Tibial nerve (tissue), 4 donors: Measurements from ENCODE around the gene ITGA5.

Source experiments
- EP300 ChIP-seq, 2 donors: sonication (generic); formaldehyde crosslinking; IDR thresholded peaks; one replicate each; pipeline ENCODE4 v1.6.1; 2017; ENCODE audit warnings: antibody characterized with exemption in 2 of 2, mild to moderate bottlenecking in 1 of 2
- POLR2A ChIP-seq, 2 donors: fragments of 450-650 bp; IDR thresholded peaks; one replicate each; pipeline ENCODE4 v1.6.1; 2017; ENCODE audit warnings: antibody characterized with exemption in 2 of 2, mild to moderate bottlenecking in 2 of 2, moderate library complexity in 2 of 2
- TF ChIP-seq, protein P1 (sequence below), 5 experiments: fragments of 200-600 bp in 3 of 5; fragments of 450-650 bp in 2 of 5; sonication (generic) in 3 of 5; IDR thresholded peaks; one replicate each; pipeline ENCODE4 v1.5.1; 2016 to 2019; ENCODE audit warnings: antibody characterized with exemption in 5 of 5, mild to moderate bottlenecking in 3 of 5, moderate library complexity in 2 of 5

DNA sequence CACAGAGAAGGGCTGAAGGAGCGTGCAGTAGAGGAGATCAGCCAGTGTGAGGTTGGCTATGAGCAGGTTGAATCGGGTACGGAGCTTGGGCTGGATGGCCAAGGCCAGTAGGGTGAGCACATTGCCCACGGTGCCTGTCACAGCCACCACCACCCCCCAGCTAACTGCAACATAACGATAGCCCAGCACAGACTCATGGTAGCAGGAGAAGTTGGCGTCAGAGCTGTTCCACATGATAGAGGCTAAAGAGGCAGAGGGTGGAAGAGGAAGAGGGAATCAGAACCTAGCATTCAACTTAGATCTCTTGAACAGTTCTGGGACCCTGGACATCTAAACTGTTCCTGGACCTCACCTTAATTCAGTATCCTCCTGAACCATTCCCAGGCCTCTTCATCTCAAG, 55.4 kb downstream of the ITGA5 start:
- TF ChIP-seq POLR2A (IDR thresholded peaks at IDR 0.05) = no peak
- TF ChIP-seq, protein P1, sequence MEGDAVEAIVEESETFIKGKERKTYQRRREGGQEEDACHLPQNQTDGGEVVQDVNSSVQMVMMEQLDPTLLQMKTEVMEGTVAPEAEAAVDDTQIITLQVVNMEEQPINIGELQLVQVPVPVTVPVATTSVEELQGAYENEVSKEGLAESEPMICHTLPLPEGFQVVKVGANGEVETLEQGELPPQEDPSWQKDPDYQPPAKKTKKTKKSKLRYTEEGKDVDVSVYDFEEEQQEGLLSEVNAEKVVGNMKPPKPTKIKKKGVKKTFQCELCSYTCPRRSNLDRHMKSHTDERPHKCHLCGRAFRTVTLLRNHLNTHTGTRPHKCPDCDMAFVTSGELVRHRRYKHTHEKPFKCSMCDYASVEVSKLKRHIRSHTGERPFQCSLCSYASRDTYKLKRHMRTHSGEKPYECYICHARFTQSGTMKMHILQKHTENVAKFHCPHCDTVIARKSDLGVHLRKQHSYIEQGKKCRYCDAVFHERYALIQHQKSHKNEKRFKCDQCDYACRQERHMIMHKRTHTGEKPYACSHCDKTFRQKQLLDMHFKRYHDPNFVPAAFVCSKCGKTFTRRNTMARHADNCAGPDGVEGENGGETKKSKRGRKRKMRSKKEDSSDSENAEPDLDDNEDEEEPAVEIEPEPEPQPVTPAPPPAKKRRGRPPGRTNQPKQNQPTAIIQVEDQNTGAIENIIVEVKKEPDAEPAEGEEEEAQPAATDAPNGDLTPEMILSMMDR (IDR thresholded peaks at IDR 0.05) = no peak
- no peak for TF ChIP-seq EP300 (IDR thresholded peaks at IDR 0.05)
